NT2/D1 (cell line): ENCODE data around the gene FUT7.

Source experiments
- SUZ12 ChIP-seq: IDR thresholded peaks from 2 replicates; pipeline ENCODE4 v1.6.1; 2011; ENCODE audit not compliant: insufficient read length, insufficient read depth; ENCODE audit errors: extremely low read depth
- ZNF274 ChIP-seq: IDR thresholded peaks from 2 replicates; pipeline ENCODE4 v1.6.1; 2011; ENCODE audit warnings: mild to moderate bottlenecking, low read depth, low read length

GRCh38 chr9:137044502-137045177 lies 12.8 kb upstream of the FUT7 start:
- TF ChIP-seq ZNF274 (no peak), SUZ12 (no peak)
